Kidney tubule cell (primary cell): Measurements from ENCODE around the gene ICAM2.
"Not testable (repeated sequence)": the region's sequence is repeated elsewhere in the genome, so short reads cannot be mapped to it uniquely, and the experiment has no call there.

Source experiments
- DNase-seq: peaks from one replicate; pipeline ENCODE4 v3.0.0-alpha.2; 2018; ENCODE audit warnings: low spot score

ICAM2 gene

DNA sequence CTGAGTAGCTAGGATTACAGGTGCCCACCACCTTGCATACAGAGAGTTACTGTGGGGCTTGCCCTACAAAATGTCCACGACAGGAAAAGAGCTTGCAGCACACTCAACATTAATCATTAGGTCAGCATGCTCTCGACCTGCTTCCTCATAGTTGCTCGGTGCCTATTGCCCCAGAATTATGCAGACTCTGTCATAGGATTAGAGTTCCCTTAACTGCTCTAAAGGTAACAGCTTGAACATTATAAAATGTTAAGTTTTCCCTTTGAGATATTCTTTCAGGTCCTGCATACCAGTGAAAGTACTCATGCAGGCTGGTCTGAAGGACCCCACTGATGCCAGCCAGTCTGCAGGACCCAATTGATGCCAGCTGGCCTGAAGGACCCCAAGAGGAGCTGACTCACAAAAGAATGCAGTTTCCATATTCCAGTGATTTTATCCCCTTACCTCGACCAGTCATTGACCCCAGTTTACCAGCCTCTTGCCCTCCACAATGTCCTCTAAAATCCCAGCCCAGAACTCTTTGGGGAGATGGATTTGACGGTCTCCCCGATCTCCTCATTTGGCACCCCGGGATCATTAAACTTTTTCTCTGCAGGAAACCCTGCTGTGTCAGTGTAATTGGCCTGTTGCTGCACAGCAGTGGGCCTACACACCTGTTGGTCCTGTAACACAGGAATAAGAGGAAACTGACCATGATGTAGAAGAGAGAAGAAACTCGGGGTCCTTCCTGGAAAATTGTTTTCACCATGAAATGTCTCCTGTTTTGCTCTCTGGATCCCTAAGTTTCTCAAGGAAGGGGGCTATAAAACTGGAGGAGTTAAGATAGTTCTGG lies 10.6 kb downstream of the ICAM2 start:
- DNase-seq = peak; percentile 78

DNA sequence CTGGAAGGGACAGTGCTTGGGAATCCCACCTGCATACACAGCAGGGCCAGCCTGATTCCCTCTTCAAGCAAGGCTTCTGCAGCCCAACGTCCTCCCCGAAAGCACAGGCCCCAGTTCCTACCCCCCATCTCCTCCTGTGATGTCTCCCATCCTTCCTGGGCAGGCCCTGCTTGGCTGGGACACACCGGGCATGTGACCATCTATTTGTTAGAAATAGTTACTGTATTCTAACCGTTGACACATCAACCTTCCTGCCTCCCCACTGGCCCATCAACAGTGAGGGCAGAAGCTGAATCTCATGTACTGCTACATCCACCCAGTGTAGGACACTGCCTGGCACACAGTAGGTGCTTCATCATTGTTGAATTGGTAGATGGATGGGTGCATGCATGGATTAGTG lies 11.6 kb downstream of the ICAM2 start:
- DNase-seq = no peak

DNA sequence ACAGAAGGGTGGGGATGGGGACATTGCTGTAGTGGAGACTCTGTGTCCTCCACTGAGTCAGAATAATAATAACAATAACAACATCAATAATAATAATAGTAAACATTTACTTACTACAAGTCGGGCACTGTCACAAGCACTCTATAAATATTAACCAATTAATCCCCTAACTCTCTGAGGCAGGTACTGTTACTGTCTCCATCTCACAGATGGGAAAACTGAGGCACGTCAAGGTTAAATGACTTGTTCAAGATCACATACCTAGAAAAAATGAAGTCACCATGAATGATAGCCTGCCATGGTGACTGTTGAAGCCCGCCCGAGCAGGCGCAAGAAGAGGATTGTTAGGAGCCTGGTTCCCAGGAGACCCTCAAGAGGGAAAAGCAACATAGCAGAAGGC lies 12.1 kb downstream of the ICAM2 start:
- DNase-seq = no peak

DNA sequence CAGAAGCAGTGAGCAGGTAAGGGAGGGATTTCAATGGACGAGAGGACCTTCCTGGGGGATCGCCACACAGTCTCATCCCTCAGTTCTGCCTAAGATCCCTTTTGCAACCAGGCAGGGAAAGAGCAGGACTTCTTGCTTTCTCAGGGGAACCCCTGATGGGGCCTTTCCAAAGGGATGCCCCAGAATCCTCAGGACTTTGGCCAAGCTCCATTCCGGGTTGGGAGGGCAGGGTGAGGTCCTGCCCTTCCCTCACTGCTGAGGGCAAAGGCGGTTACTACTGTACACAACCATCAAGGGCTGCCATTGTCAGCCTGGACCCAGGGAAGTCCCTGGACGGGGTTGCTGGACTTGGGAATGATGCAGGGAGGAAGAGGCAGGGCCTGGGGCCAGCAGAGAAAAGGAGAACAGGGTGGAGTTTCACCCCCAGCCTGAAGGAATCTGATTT lies 12.6 kb downstream of the ICAM2 start:
- no peak for DNase-seq

DNA sequence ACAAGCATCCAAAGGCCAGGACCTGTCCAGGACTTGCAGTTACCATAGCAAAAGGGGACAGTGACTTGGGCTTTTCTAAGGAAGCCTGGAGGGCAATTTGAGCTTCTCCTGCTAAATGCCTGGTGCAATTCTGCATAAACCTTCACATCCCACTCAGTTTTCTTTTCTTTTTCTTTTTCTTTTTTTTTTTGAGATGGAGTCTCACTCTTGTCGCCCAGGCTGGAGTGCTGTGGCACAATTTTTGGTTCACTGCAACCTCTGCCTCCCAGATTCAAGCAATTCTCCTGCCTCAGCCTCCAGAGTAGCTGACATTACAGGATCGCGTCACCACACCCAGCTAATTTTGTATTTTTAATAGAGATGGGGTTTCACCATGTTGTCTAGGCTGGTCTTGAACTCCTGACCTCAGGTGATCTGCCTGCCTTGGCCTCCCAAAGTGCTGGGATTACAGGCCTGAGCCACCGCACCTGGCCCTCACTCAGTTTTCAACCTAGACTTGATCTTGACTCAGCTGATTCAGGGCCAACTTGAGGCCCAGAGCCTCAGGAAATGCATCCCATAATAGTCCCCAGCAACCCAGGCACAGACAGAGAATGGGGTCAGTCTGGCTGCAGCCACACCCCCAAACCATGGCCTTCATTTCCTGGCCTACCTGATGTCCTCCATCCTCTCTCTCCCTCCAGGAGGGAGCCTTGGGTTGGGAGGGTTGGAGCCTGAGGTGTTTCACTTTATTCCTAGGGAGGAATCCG lies 13.2 kb downstream of the ICAM2 start:
- not testable (repeated sequence) for DNase-seq

DNA sequence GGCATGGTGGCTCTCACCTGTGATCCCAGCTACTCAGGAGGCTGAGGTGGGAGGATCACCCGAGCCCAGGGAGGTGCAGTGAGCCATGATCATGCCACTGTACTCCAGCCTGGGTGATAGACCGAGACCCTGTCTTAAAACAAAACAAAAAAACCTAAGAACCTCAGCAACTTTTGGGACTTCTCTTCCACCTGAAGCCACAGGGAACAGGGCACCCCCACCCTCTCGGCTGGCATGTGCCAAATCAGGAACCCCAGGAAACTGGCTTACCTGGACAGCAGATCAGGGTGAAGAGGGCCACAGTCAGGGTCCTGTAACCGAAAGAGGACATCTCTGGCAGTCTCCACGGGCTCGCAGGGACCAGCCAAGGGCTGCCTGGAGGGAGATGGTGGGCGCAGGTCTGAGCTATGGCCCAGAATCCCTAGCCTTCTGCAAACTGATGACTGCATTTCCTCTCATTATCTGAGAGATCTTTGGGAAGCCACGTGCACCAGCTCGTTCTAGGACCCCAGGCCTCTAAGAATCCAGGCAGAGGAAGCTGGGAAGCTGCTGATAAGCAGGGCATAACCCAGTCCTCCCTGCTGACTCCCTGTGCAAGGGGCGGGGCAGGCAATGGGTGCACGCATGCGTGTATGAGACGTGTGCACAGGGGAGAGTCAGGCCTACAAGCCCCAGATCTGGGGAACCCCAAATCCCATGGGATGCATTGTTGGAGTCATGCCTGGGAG lies 13.9 kb downstream of the ICAM2 start:
- no peak for DNase-seq

DNA sequence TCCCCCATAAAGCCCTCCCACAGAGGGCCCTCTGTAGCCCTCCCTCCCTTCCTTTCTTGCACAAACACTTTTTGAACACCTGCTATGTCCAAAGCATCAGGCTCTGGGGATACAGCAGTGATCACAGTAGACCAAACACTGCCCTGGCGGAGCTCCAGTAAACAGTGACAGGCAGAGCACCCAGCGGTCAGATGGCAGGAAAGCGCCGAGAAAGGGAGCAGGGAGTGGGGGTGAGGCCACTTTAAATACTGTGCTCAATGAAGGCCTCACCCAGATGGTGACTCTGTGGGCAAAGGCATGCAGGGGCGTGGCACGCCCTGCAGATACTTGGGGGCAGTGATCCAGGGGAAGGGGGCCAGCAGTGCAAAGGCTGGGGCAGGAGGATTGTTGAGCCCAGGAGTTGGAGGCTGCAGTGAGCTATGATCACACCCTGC lies 14.7 kb downstream of the ICAM2 start:
- DNase-seq = peak; percentile 64

DNA sequence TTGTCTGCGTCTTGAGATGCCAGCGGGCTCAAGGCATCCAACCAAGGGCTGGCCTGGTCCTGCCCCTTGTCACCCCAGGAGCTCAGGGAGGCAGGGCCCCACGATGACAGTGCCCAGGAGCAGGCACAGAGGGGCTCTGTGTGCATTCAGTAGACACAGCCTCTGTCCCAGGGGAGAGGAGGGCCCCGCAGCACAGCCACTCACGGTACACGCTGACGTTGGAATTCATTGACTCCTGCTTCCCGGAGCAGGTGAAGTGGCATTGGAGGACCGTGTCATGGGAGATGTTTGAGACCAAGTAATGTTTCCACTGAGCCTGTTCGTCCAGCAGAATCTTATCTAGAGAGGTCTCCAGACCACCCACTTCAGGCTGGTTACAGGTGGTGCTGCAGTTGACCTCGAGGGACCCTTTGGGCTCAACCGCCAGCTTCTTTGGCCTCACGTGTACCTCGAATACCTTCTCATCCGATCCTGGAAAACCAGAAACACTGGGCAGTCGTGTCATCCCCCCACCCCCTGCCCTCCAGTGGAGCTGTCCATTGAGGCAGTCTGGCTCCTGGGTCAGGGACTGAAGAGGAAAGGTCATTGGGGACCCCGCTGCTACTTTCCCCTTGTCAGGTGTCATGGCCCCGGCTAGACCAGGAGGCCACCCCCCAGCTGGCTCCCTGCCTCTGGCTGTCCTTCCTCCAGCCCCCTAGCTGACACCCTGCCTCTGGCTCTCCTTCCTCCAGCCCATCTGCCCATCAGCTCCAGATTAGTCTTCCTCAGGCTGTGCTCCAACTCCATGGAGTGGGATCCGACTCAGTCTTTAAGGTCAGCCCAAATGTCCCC lies 15.3 kb downstream of the ICAM2 start:
- DNase-seq = no peak

DNA sequence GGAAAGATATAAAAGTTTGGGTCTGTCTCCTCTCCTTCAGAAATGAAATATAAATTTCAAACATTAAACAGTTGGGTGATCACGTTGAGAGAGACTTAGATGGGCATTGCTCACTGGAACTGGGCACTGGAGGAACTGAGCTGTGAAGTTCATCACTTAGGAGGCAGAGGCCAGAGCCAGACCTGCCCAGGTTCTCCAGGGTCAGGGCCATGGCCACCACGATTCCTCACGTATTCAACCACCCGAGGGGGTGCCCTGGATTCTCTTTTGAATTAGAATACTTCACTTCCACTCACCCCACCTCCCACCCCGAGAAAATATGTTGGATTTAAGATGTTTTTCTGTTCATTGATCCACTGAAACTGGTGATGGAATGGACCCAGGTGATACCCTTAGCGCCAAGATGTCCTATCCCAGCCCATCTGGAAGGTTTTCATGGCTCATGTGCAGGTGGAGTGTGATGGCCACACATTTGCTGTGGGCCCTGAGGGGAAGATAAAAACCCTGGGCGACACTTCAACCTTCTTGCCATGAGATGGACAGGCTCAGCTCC lies 16.1 kb downstream of the ICAM2 start:
- no peak for DNase-seq

DNA sequence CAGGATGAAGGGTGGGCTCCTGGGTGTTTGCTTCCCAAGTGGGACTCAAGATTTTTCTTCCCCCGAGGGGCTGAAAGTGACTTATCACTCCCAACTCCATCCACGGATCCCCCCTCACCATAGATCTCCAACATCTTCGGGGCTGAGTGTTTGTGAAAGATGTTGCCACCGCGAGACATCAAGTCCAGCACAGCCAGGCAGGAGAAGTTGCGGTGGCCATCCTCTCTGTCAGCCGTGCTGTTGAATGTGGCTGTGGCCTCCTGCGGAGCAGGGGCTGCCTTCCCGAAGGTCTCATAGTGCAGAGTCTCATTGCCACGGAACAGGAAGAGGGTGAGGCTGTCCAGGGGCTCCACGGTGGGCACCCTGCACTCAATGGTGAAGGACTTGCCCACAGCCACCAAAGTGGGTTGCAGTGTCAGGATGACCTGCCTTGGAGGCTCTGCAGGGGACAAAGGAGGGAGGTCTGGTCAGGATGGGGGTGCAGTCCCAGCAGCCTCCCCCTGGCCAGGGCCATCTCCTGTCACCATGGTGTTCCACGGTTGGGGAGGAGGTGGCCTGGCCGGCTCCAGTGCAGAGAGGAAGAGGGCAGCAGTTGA lies 16.8 kb downstream of the ICAM2 start:
- DNase-seq = no peak

DNA sequence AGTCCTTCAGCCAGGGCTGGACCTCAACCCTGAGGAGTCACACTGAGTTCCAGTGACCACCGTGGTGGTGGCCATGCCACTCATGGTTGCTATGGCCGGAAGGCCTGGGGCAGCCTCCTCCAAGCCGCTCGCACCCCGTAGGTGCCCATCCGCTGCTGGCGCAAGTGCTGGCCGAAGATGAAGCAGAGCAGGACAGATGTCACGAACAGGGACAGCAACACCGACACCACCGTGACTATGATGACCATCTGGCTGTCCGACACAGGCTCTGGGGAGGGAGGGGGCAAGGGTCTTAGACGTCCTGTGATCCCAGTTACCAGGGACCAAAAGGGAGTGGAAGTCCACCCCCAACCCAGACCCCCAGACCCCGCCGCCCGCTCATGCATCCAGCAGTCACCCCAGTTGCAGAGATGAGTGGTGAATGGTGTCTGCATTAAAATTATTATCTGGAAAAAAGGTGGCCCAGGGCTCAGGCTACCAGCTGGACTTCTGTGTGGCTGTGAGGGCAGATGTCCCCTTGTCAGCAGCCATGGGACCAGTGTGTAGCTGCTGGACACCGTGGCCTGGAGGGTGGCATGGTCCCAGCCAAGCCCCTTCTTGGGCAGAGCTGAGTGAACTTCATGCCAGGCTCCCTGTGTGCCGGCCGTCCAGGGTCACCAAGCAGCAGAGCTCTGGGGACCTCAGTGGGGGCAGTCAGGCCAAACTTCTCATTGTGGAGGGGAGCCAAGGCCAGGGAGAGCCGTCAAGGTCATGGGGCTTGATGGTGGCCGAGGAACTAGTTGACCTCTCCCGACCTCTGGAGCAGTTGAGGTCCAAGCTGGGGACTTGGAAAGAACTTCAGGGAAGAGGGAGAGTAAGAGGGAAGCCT lies 17.5 kb downstream of the ICAM2 start:
- no peak for DNase-seq

DNA sequence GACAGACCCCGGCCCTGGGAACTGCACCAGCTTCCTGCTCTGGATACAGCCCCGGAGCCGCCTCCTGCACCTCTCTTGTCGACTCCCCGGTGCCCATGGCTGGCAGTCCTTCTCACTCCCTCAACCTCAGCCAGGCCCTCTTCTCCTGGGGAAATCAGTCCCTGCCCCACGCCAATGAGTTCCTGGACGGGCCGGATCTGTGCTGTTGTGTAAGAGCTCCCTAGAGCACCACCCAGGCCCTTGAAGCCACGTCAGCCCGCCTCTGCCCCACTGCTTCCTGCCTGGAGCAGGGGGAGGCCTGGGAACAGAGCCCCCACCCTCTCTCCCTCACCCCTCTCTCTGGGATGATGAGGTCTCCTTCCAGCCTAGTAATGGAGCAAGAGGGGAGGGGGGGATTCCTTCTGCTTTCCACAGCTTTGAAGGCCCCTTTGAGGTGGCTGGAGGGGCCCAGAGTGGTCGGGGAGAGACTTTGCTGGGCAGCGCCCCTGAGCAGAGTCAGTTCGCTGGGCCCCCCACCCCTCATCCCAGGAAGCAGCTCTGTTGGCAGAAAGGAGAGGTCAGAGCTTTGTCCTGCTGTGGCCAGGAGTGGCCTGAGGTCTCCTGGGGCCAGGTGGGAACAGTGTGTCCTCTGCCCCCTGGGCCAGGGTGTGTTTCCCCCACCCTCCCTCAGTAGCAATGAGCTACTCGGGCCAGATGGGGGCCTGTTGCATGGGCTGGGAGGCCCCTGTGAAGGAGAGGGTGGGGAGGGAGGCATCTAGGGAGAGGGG lies 18.5 kb downstream of the ICAM2 start:
- DNase-seq = no peak

DNA sequence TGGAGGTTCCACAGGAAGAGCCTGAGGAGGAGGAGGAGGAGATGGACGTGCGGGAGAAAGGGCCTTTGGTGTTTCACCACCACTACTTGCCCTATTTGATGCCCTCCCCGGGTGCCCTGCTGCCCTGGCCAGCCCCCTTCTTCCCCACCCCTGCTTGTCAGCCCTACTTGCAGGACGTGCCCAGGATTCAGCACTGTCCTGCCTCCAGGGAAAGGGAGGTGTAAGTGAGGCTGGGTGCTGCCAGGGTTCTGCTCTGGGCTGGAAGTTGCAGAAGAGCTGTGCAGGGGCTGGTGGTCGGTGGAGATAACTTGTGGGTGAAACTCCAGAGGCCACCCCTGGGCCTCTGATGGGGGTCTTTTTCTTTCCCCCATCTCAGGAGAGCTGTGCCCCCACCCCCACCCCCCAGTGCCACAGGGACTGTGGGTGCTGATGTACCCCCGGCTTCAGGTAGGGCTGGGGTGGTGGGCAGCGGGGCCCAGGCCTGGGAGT lies 19.3 kb downstream of the ICAM2 start:
- DNase-seq = no peak

DNA sequence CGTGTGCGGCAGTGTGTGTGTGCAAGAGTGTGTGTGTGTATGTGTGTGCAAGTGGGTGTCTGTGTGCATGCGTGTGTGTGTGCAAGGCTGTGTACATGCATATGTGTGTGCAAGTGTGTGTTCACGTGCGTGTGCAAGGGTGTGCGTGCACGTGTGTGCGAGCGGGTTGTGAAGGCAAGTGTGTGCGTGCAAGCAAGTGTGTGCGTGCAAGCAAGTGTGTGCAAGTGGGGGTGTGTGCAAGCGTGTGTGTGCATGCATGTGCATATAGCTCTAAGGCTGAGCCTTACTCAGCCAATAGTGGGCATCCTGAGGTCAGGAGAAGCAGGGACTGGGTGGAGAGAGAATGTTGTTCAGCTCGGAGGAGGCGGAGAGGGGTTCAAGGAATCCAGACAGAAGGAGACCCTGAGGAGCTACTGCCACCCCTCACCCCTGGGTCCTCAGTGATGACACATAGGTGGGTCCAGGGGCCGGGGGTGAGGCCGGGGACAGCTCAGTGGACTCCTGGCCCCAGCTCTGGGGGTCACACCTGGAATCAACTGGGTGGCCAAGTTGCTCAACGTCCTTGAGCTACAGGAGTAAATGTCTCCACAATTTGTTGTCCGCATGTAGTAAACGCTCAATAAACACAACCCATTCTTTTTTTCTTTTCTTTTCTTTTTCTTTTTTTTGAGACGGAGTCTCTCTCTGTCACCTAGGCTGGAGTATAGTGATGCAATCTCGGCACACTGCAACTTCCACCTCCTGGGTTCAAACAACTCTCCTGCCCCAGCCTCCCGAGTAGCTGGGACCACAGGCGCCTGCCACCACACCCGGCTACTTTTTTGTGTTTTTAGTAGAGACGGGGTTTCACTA lies 20.5 kb downstream of the ICAM2 start:
- DNase-seq = no peak

DNA sequence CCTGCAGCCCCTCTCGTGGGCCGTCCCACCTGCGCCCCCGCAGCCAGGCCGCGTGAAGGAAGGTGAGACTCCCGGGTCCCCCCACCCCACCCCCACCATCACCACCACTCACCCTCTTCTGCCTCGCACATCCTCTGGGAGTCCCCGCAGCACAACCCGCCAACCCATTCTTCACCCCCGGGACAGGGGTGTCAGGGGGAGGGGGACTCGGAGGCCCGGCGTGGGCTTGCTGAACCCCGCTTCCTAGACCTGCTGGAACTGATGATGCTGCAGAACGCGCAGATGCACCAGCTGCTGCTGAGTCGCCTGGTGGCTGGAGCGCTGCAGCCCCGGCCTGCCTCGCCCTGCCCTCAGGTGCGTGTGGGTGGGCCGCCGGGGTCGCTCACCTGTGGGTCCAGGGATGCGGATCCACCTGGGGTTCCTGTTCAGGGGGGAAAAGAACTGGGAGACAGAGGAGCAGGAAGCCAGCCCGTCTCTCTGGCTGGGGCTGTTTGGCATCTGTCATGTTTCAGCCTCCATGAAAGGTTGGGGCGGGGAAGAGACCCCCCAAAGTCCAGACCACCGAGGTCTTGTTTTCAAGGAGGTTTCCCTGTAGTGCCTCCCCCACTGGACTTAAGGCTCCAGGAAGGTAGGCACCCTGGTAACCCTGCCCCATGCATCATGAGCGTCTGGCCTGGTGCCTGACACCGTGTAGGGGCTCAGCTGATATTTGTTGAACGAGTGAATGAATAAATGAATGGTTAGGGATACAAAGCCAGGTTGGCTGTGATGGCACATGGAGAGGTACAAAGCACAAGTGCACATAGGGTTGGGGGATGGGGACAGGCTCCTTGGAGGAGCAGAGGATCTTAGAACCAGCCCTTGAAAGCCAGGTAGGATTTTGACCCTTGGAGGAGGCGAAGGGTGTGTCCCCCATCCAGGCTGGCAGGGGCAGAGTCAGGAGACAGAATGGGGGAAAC lies 21.4 kb downstream of the ICAM2 start:
- DNase-seq = no peak

DNA sequence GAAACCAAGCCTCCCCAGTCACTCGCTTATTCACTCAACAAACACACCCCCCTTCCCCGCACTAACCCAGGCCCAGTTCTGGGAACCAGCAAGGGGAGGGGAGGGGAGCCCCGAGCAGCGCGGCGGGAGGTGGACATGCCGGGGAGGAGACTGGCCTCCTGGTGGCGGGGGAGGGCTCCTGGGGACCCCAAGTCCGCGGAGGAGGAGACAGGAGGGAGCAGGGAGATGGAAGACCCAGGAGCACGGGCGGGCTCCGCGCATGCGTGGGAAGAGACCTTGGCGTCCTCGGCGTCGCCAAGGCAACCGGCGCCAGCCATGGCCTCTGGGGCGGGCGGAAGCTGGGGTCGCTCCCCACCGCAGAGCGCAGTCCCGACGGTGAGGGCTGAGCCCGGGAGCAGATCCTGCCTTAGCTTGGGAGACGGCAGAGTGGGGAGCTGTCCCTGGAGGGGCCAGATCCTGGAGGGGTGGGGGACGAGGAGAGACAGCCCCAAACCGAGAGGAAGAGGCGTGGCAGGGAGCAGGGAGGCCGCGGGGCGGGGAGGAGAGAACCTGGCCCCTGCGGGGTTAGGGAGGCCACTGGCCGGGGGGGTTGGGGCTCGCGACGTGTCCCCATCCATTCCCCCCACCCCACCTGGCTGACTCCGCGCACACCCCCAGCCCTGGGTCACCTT lies 22.2 kb downstream of the ICAM2 start, which contains the start of gene PRR29:
Gene PRR29, plus strand, starts transcription at position 302 of the 671 bp plus-strand sequence. Its CDS starts 14 bp downstream, at position 316.
- peak; percentile 73 for DNase-seq
